ENCODE measurements around the gene PRKCE.

DNA sequence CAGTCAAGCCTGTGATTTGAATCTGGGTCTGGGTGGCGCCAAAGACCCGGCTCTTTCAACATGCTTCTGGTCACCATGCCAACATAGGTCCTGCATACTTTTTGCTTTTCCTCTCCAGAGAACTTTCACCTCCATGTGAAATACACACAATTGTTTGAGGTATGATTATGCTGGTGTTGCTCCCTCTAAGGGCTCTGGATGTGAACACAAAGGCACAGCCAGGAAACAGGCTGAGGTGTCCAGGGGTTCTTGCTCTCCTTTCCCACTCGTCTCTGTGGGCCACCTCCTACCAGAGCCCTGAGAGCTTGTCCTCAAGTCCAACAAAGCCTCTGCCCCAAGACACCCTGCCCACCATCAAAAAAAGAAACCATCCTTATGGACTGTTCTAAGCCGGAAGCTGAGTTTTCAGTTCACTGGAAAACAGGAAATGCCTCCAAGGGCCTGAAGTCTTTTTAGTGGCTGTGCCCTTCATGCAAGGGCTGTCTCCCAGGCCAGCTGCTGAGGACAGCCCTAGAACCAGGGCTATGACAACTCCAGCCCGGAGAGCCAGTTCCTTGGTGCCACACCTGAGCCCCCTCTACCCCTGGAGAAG, 545.5 kb downstream of the PRKCE start:
- TF ChIP-seq POLR2AphosphoS5 (IDR thresholded peaks at IDR 0.05; ENCODE audit: low read depth, low read length) (no peak), EZH2phosphoT487 (IDR thresholded peaks at IDR 0.05; ENCODE audit: borderline replicate concordance) (no peak)
- TF ChIP-seq, protein P1, sequence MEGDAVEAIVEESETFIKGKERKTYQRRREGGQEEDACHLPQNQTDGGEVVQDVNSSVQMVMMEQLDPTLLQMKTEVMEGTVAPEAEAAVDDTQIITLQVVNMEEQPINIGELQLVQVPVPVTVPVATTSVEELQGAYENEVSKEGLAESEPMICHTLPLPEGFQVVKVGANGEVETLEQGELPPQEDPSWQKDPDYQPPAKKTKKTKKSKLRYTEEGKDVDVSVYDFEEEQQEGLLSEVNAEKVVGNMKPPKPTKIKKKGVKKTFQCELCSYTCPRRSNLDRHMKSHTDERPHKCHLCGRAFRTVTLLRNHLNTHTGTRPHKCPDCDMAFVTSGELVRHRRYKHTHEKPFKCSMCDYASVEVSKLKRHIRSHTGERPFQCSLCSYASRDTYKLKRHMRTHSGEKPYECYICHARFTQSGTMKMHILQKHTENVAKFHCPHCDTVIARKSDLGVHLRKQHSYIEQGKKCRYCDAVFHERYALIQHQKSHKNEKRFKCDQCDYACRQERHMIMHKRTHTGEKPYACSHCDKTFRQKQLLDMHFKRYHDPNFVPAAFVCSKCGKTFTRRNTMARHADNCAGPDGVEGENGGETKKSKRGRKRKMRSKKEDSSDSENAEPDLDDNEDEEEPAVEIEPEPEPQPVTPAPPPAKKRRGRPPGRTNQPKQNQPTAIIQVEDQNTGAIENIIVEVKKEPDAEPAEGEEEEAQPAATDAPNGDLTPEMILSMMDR (IDR thresholded peaks at IDR 0.05 in 2 of 3, conservative IDR thresholded peaks at IDR 0.05 in 1 of 3; ENCODE audit: borderline replicate concordance in 1 of 3, insufficient read depth in 1 of 3, low read depth in 2 of 3, low read length in 2 of 3), result no peak
